ENCODE data around the gene GATD1.

DNA sequence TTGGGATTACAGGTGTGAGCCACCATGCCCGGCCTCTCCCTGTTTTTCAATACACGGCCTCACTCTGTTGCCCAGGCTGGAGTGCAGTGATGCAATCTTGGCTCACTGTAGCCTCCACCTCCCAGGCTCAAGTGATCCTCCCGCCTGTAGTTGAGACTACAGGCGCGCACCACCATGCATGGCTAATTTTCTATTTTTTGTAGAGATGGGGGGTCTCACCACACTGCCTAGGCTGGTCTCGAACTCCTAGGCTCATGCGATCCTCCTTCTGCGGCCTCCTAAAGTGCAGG, 11.5 kb downstream of the GATD1 start:
- TF ChIP-seq CTCF (IDR thresholded peaks at IDR 0.05) (no peak), POLR2A (IDR thresholded peaks at IDR 0.05) (no peak)
